Epithelial cell of esophagus (primary cell): ENCODE measurements around the gene SNX30.
A peak's percentile ranks its signal among the peaks of the same experiment; 100 is the strongest.

Source experiments
- DNase-seq: peaks from one replicate; pipeline ENCODE4 v3.0.0; 2010; ENCODE audit warnings: low read depth
- H3K4me3 ChIP-seq: 2 replicates; pipeline ENCODE4 v1.5.1; 2011; ENCODE audit warnings: mild to moderate bottlenecking, low read length, control low read depth
- TF ChIP-seq, protein P1 (sequence below): IDR thresholded peaks from 2 replicates; pipeline ENCODE4 v1.5.1; 2011; ENCODE audit warnings: low read depth, mild to moderate bottlenecking, low read length, control low read depth, inconsistent platforms; ENCODE audit not compliant: insufficient read depth; ENCODE audit errors: missing control alignments

SNX30 gene

DNA sequence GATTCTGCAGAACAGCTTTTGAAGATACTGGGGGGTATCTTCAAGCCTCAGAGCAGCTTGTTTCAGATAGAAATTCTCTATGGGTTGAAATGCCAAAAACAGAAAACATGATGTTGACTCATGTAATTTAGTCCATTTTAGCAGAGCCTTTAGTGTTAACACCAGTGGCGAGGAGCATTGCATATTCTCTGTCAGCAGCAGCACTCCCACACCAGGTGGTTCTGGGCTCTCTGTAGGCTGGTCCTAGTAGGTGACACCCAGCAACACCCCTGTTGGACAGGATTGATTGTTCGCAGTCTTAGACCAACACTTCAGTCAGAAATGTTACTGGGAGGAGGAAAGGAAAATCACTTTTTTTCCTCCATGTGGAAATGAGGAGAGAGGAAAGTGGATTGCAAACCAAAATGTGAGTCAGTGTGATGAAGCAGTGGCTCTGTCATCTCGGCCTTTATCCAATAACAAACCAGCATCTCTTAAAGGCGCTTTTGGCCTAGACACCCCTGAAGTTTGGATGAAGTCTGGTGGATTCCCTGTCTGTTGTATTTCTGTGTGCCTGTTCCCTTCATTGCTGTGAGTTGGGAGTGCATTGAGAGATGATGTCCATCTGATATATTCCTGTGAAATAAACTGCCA lies 123.3 kb downstream of the SNX30 start:
- TF ChIP-seq, protein P1, sequence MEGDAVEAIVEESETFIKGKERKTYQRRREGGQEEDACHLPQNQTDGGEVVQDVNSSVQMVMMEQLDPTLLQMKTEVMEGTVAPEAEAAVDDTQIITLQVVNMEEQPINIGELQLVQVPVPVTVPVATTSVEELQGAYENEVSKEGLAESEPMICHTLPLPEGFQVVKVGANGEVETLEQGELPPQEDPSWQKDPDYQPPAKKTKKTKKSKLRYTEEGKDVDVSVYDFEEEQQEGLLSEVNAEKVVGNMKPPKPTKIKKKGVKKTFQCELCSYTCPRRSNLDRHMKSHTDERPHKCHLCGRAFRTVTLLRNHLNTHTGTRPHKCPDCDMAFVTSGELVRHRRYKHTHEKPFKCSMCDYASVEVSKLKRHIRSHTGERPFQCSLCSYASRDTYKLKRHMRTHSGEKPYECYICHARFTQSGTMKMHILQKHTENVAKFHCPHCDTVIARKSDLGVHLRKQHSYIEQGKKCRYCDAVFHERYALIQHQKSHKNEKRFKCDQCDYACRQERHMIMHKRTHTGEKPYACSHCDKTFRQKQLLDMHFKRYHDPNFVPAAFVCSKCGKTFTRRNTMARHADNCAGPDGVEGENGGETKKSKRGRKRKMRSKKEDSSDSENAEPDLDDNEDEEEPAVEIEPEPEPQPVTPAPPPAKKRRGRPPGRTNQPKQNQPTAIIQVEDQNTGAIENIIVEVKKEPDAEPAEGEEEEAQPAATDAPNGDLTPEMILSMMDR, result no peak
- H3K4me3 ChIP-seq, result no peak overlapping the region
- no peak for DNase-seq

- TF ChIP-seq, protein P1, result no peak
- no peak overlapping the region for H3K4me3 ChIP-seq
- no peak for DNase-seq
These were observed 128.2 kb downstream of the SNX30 start for GRCh38 chr9:112878752-112879151.

DNA sequence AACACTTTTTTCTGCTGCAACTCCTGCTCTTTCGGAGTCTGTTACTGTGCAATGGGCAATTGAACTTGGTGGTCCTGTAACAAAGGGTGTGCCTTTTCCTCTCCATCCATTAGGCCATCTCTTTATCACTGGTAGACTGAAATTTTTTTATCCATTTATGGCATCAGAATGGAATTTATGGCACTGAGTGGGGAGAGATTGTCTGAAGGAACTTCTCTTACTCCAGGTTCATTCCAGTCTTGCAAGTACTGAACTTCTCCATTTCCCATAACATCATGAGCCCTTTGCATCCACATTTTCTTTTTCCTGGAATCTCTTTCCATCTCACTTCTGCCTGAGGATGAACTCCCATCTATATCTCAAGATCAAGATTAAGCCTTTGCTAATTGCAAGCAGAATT lies 130.1 kb downstream of the SNX30 start:
- TF ChIP-seq, protein P1, result no peak
- H3K4me3 ChIP-seq, result no peak overlapping the region

GRCh38 chr9:112881331-112881730 lies 130.8 kb downstream of the SNX30 start:
- TF ChIP-seq, protein P1, result no peak
- DNase-seq, result peak; percentile 87
- no peak overlapping the region for H3K4me3 ChIP-seq

More for the DNA sequence above, 130.1 kb downstream of the SNX30 start:
- no peak for DNase-seq

- TF ChIP-seq, protein P1, result no peak
- peak; percentile 91 for DNase-seq
- no peak overlapping the region for H3K4me3 ChIP-seq
These were observed 133.5 kb downstream of the SNX30 start for GRCh38 chr9:112884101-112884500.

DNA sequence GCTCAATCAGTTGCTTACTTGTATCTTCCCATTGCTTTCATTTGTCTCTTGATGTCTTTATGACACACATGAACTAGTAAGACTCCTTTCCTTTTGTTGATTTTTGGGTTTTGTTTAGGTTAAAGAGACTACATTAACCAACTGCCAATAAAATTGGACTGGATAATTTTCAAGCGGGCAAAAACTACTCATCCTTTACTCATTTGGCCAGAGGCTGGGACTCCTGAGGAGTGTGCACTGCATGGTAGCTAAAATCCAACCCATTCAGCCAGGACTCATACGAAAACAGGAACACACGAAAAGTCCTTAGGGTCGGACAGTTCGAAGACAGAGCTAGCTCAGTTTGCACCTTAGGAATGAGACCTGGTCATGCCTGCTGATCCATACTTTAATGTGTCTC lies 134.2 kb downstream of the SNX30 start:
- TF ChIP-seq, protein P1, result no peak
- no peak overlapping the region for H3K4me3 ChIP-seq
- peak; percentile 48 for DNase-seq

DNA sequence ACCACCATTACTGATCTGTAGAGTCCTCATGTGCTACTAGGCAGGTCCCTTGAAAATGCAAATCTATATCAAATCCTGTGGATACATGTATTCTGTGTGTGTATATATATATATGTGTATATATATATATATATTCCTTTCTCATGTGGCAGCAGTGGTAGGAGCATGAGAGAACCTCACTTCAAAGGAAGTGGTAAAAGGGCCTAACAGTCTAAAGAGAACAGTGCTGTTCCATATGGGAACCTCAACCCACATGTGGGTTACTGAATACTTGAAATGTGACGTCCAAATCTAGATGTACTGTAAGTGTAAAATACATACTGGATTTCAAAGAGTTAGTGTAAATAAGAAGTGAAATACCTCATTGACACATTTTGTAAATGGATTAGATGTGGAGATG lies 134.8 kb downstream of the SNX30 start:
- DNase-seq, result no peak
- no peak overlapping the region for H3K4me3 ChIP-seq
- TF ChIP-seq, protein P1, result no peak
